SU-DHL-6 (cell line): ENCODE results near the gene ARID5B.

Experiments used
- H2AFZ ChIP-seq: fragments of 200-600 bp; sonication (generic); 2 replicates; pipeline ENCODE4 v1.6.1; 2014; ENCODE audit warnings: low read depth, mild to moderate bottlenecking, moderate library complexity, mixed read lengths, antibody characterized with exemption, low read length; ENCODE audit not compliant: severe bottlenecking
- H3F3A ChIP-seq: fragments of 200-600 bp; shearing (Covaris generic); 2 replicates; pipeline ENCODE4 v1.6.0; 2016; ENCODE audit warnings: antibody characterized with exemption, mild to moderate bottlenecking; ENCODE audit not compliant: insufficient read depth
- H3K27ac ChIP-seq: fragments of 200-600 bp; sonication (generic); 2 replicates; pipeline ENCODE4 v1.5.1; 2016; ENCODE audit warnings: low read depth, mild to moderate bottlenecking, low read length, moderate library complexity, mixed read lengths
- H3K27me3 ChIP-seq: fragments of 200-600 bp; sonication (generic), shearing (Covaris generic); 2 replicates; pipeline ENCODE4 v1.6.0; 2014; ENCODE audit warnings: mild to moderate bottlenecking, low read length
- H3K36me3 ChIP-seq: fragments of 200-600 bp; sonication (generic); 2 replicates; pipeline ENCODE4 v1.6.1; 2014; ENCODE audit warnings: mild to moderate bottlenecking, low read length, mixed read lengths
- H3K4me2 ChIP-seq: fragments of 300-600, 200-600 bp; shearing (Covaris generic), sonication (generic); 2 replicates; pipeline ENCODE4 v1.6.0; 2014; ENCODE audit warnings: low read length, low read depth, mild to moderate bottlenecking; ENCODE audit not compliant: poor library complexity, severe bottlenecking
- H3K4me3 ChIP-seq: fragments of 200-600 bp; sonication (generic); 2 replicates; pipeline ENCODE4 v1.5.1; 2014; ENCODE audit warnings: antibody characterized with exemption, low read length, mild to moderate bottlenecking, mixed read lengths; ENCODE audit not compliant: insufficient read depth, poor library complexity, severe bottlenecking
- H3K79me2 ChIP-seq: fragments of 200-600 bp; sonication (generic); 2 replicates; pipeline ENCODE4 v1.6.1; 2014; ENCODE audit warnings: mild to moderate bottlenecking, low read length, moderate library complexity; ENCODE audit not compliant: insufficient read depth
- H3K9ac ChIP-seq: fragments of 200-600 bp; sonication (generic); 2 replicates; pipeline ENCODE4 v1.7.0; 2014; ENCODE audit warnings: mild to moderate bottlenecking, low read length
- H3K9me2 ChIP-seq: fragments of 200-600 bp; sonication (generic); replicated peaks from 2 replicates; pipeline ENCODE4 v1.6.1; 2014; ENCODE audit warnings: low read length; ENCODE audit not compliant: insufficient read depth
- H3K9me3 ChIP-seq: fragments of 200-600 bp; sonication (generic); 2 replicates; pipeline ENCODE4 v1.6.1; 2014; ENCODE audit warnings: low read length, mixed read lengths; ENCODE audit not compliant: insufficient read depth
- H4K20me1 ChIP-seq: fragments of 200-600 bp; sonication (generic); 2 replicates; pipeline ENCODE4 v1.6.1; 2014; ENCODE audit warnings: low read depth, mild to moderate bottlenecking, antibody characterized with exemption, low read length, moderate library complexity, mixed read lengths
- CTCF ChIP-seq: fragments of 200-600 bp; sonication (generic); IDR thresholded peaks from one replicate; pipeline ENCODE4 v1.5.1; 2017; ENCODE audit warnings: antibody characterized with exemption, mild to moderate bottlenecking, low read length, moderate library complexity; ENCODE audit not compliant: insufficient read depth, poor library complexity, severe bottlenecking
- EZH2phosphoT487 ChIP-seq: fragments of 200-600 bp; sonication (generic), shearing (Covaris generic); conservative IDR thresholded peaks from 2 replicates; pipeline ENCODE4 v1.6.1; 2018; ENCODE audit warnings: mild to moderate bottlenecking, antibody characterized with exemption, low read length, moderate library complexity, mixed read lengths

Gene ARID5B

DNA sequence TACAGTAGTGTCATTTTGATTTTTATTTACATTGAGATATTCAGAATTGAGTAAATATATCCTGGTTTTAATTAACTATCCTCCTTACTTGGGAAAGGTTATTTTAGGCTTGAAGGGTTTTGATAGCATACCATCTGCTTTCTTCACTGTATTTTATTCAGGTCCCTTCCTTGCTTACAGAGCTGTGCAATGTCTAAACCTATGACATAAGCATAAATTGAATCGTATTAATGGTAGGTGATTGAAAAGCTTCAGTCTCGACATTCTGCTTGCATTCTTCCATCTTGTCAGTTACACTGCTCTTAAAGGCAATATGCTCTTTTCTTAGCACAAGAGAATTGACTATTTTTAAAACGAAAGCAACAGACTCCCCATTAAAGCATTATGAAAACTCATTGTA is 102.5 kb downstream of the ARID5B start:
- Histone ChIP-seq H3K79me2 (peaks cover 79% of the 10 kb centered on the region), H3K27ac (peak overlapping the region; percentile 99; the same call in 1 of the 2 replicates)
- no peak for TF ChIP-seq CTCF
- no peak for TF ChIP-seq EZH2phosphoT487

DNA sequence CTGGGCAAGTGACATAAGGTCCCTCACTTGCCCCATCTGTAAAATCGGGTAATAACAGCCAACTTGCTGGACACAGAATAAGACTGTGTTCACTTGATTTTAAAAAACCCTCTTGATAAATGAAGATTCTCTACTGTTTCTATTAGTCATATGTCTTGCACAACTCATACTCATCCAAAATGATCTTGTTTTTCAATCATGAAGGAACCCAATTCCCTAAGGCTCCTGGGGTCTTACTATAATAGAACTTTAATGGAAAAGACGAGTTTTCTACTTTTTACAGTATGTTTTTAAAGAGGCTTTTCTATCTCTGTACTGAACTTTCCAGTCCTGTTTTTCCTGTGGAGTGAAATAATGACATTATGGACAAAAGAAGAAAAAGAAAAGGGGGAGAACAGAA is 103.8 kb downstream of the ARID5B start:
- H3F3A ChIP-seq: peaks cover 2% of the 10 kb centered on the region
- H3K9me2 ChIP-seq: no peaks in the 10 kb centered on the region
- H4K20me1 ChIP-seq: no peaks in the 10 kb centered on the region
- H3K36me3 ChIP-seq: peaks cover 16% of the 10 kb centered on the region
- H3K27me3 ChIP-seq: no peaks in the 10 kb centered on the region
- H2AFZ ChIP-seq: no peak overlapping the region
- TF ChIP-seq CTCF (no peak), EZH2phosphoT487 (no peak)
- H3K27ac ChIP-seq: peak overlapping the region; percentile 99
- no peak overlapping the region for H3K9ac ChIP-seq
- H3K79me2 ChIP-seq: peaks cover 84% of the 10 kb centered on the region
- H3K4me2 ChIP-seq: no peak overlapping the region
- no peak overlapping the region for H3K4me3 ChIP-seq
- H3K9me3 ChIP-seq: no peaks in the 10 kb centered on the region

More for the DNA sequence above, 102.5 kb downstream of the ARID5B start:
- Histone ChIP-seq H3K4me2 (peak overlapping the region; percentile 15), H3K27me3 (no peaks in the 10 kb centered on the region), H3K4me3 (no peak overlapping the region), H3K36me3 (peaks cover 16% of the 10 kb centered on the region), H3F3A (peaks cover 2% of the 10 kb centered on the region), H4K20me1 (no peaks in the 10 kb centered on the region), H2AFZ (no peak overlapping the region), H3K9me3 (no peaks in the 10 kb centered on the region), H3K9me2 (no peaks in the 10 kb centered on the region), H3K9ac (no peak overlapping the region)

DNA sequence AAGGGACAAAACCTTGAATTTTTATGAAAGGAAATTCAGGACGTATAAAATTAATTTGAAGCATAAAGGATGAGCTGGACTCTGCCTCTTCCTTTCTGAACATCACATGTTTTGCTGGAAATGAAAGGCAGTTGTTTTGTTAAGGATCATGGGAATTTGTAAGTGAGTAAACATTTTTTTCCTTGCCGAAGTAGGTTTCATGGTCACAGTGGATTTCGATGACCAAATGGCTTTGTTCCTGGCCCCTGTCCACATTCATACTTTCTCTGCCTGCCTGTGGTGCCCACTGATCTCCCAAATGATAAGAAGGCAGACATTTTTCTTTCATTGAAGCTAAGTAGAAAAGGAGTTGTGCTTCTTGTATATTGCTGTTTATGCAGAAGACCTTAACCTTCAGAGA is 104.2 kb downstream of the ARID5B start:
- no peak for TF ChIP-seq EZH2phosphoT487
- TF ChIP-seq CTCF: no peak
- H3K4me2 ChIP-seq: no peak overlapping the region
- no peak overlapping the region for H3K4me3 ChIP-seq
- H3K9me3 ChIP-seq: no peaks in the 10 kb centered on the region
- peaks cover 83% of the 10 kb centered on the region for H3K79me2 ChIP-seq
- H3F3A ChIP-seq: peaks cover 2% of the 10 kb centered on the region
- no peak overlapping the region for H2AFZ ChIP-seq
- H3K27ac ChIP-seq: no peak overlapping the region
- H4K20me1 ChIP-seq: no peaks in the 10 kb centered on the region
- H3K27me3 ChIP-seq: no peaks in the 10 kb centered on the region
- peaks cover 13% of the 10 kb centered on the region for H3K36me3 ChIP-seq
- no peak overlapping the region for H3K9ac ChIP-seq
- H3K9me2 ChIP-seq: no peaks in the 10 kb centered on the region
